GM12878 (cell line): Measurements from ENCODE around the gene CHKA. TPM values are rescaled to one million over a fixed set of nuclear protein-coding genes. Genes with fewer than 3 reads are reported as not detected.

Source experiments
- ATAC-seq: fragments of 200-7000 bp; cut with Tn5 transposase; 3 replicates; pipeline ENCODE4 v1.9.1; 2020; ENCODE audit warnings: mild to moderate bottlenecking, moderate library complexity
- BruUV-seq: library from RNA; stranded (reverse); fragments of 400-500 nt; replicated peaks from 2 replicates; lab custom pipeline; 2021; lab: Mats Ljungman, UMichigan
- CTCF ChIA-PET: fragments of 300-600 bp; sonication (Branson Sonifier 250); formaldehyde crosslinking; extraction: SDS; loops from one replicate; lab custom pipeline; 2021; ENCODE audit warnings: inconsistent platforms; lab: Yijun Ruan, JAX
- POLR2A ChIA-PET: fragments of 350-600 bp; formaldehyde crosslinking; extraction: SDS; loops from one replicate; lab custom pipeline; 2021; ENCODE audit warnings: inconsistent platforms; lab: Charles Lee
- RAD21 ChIA-PET: fragments of 300-600 bp; sonication (Branson Sonifier 250); formaldehyde crosslinking; loops from one replicate; lab custom pipeline; 2023; ENCODE audit warnings: antibody characterized with exemption; ENCODE audit not compliant: unreplicated experiment; lab: Charles Lee
- SMC1A ChIA-PET: fragments of 300-600 bp; sonication (Branson Sonifier 250); formaldehyde crosslinking; loops from one replicate; lab custom pipeline; 2023; ENCODE audit not compliant: unreplicated experiment, uncharacterized antibody; lab: Charles Lee
- DNase-seq: peaks from one replicate; pipeline ENCODE4 v3.0.0-alpha.2; 2011; ENCODE audit warnings: low read depth, low spot score
- FAIRE-seq: peaks from 3 replicates; lab custom pipeline; 2011; peaks lifted over from hg19 to GRCh38; lab: Jason Lieb, UNC
- H2AFZ ChIP-seq: 2 replicates; pipeline ENCODE4 v1.6.0; 2011; ENCODE audit warnings: low read depth, low read length, control low read depth; ENCODE audit not compliant: control insufficient read depth
- H3K27ac ChIP-seq: 2 replicates; pipeline ENCODE4 v1.5.1; 2011; ENCODE audit warnings: control low read depth; ENCODE audit not compliant: control insufficient read depth, insufficient read depth
- H3K27me3 ChIP-seq, 2 experiments: replicated peaks in 1 of 2; 2 replicates each; pipeline versions ENCODE4 v1.6.0 to v1.6.1; 2011; ENCODE audit warnings: low read length in 1 of 2; ENCODE audit not compliant: control insufficient read depth in 2 of 2, insufficient read depth in 2 of 2
- H3K36me3 ChIP-seq, 2 experiments: 2 replicates each; pipeline ENCODE4 v1.5.1; 2011; ENCODE audit warnings: low read length in 1 of 2; ENCODE audit not compliant: control insufficient read depth in 2 of 2, insufficient read depth in 2 of 2
- H3K4me1 ChIP-seq: 2 replicates; pipeline ENCODE4 v1.6.1; 2011; ENCODE audit warnings: mild to moderate bottlenecking, low read length, moderate library complexity, mixed read lengths; ENCODE audit not compliant: control insufficient read depth, insufficient read depth
- H3K4me2 ChIP-seq: 2 replicates; pipeline ENCODE4 v1.6.0; 2011; ENCODE audit warnings: control low read depth; ENCODE audit not compliant: control insufficient read depth, insufficient read depth
- H3K4me3 ChIP-seq: fragments of 200-600 bp; sonication (generic); 2 replicates; pipeline ENCODE4 v1.5.1; 2016
- H3K79me2 ChIP-seq: 2 replicates; pipeline ENCODE4 v1.6.0; 2011; ENCODE audit warnings: low read length; ENCODE audit not compliant: control insufficient read depth, insufficient read depth
- H3K9ac ChIP-seq: 2 replicates; pipeline ENCODE4 v1.8.0; 2011; ENCODE audit warnings: low read length, control low read depth, mixed read lengths; ENCODE audit not compliant: control insufficient read depth, insufficient read depth
- H3K9me3 ChIP-seq: replicated peaks from 3 replicates; pipeline ENCODE4 v1.5.1; 2011; ENCODE audit warnings: mild to moderate bottlenecking, low read length; ENCODE audit not compliant: control insufficient read depth, insufficient read depth
- H4K20me1 ChIP-seq: 2 replicates; pipeline ENCODE4 v1.6.0; 2011; ENCODE audit not compliant: control insufficient read depth, insufficient read depth
- NR2C1 ChIP-seq: fragments of 450-650 bp; IDR thresholded peaks from 2 replicates; pipeline ENCODE4 v1.6.1; 2017; ENCODE audit warnings: antibody characterized with exemption, mild to moderate bottlenecking, moderate library complexity
- RELA ChIP-seq: fragments of 450-650 bp; IDR thresholded peaks from 2 replicates; pipeline ENCODE4 v1.8.0; 2014; ENCODE audit warnings: borderline replicate concordance; ENCODE audit not compliant: partially characterized antibody
- TCF3 ChIP-seq: IDR thresholded peaks from 2 replicates; pipeline ENCODE4 v1.6.1; 2012; ENCODE audit warnings: low read depth, mild to moderate bottlenecking, low read length, borderline replicate concordance; ENCODE audit not compliant: insufficient read depth
- USF1 ChIP-seq: IDR thresholded peaks from 2 replicates; pipeline ENCODE4 v1.6.1; 2011; ENCODE audit warnings: borderline replicate concordance, low read depth, mild to moderate bottlenecking, moderate library complexity, mixed read lengths, low read length; ENCODE audit not compliant: insufficient read depth; ENCODE audit errors: extremely low read length
- ZBTB33 ChIP-seq: fragments of 450-650 bp; IDR thresholded peaks from 2 replicates; pipeline ENCODE4 v1.6.1; 2017; ENCODE audit warnings: mild to moderate bottlenecking
- ZBTB4 ChIP-seq: fragments of 450-650 bp; formaldehyde crosslinking; IDR thresholded peaks from 2 replicates; pipeline ENCODE4 v1.4.0; 2022; ENCODE audit warnings: mild to moderate bottlenecking, moderate library complexity
- ZBTB40 ChIP-seq: fragments of 450-650 bp; IDR thresholded peaks from 2 replicates; pipeline ENCODE4 v1.6.1; 2016; ENCODE audit warnings: mild to moderate bottlenecking, moderate library complexity, borderline replicate concordance
- WGBS: methylation state at CpG from one replicate; pipeline ENCODE4 v1.1.6; 2016; ENCODE audit warnings: low lambda C conversion rate; ENCODE audit not compliant: insufficient replicate concordance, insufficient coverage; ENCODE audit errors: missing lambda C conversion rate; 5-methylcytosine and 5-hydroxymethylcytosine counted together
- in situ Hi-C: fragments of 300-500 bp; cut with MboI; formaldehyde crosslinking; loops from 9 replicates; pipeline ENCODE4 v1.14.3; 2018; ENCODE audit warnings: mixed read lengths
- intact Hi-C: fragments of 100-400 bp; cut with micrococcal nuclease; formaldehyde crosslinking; loops from one replicate; pipeline ENCODE4 v1.14.2; 2022; ENCODE audit not compliant: unreplicated experiment
- polyA plus RNA-seq, 11 experiments: library from polyadenylated mRNA; depleted of rRNA in 4 of 11; unstranded in 6 of 11; stranded (reverse) in 5 of 11; fragments of >200 nt; fragmentation: Nextera tagmentation in 4 of 11; fragmentation: Illumina TruSeq in 1 of 11; extraction: Ambion mirVana in 4 of 11; extraction: Trizol in 1 of 11; gene quantifications; 1 replicate in 1 of 11; 2 replicates in 10 of 11; pipeline versions ENCODE4 v1.2.1 to v1.2.3, GENCODE V29; 2011 to 2016; ENCODE audit warnings: inconsistent platforms in 2 of 11, missing spikeins in 2 of 11, low read depth in 1 of 11
- total RNA-seq, 4 experiments: library from RNA; depleted of rRNA in 3 of 4; stranded (reverse); fragments of >200 nt in 3 of 4; fragmentation: Illumina TruSeq in 1 of 4; extraction: Trizol in 1 of 4; gene quantifications; 2 replicates each; pipeline versions ENCODE4 v1.2.1 to v1.2.3, GENCODE V29; 2013 to 2021

Gene CHKA
- total and polyA plus RNA-seq, 10 of the 15 experiments (the other 5 are each of a cell fraction or from before 2014, with no cell fraction given) = 5.2 to 29.2 (median 21.2) TPM

GRCh38 chr11:68008381-68009337 lies 112.5 kb downstream of the CHKA start:
- no peak overlapping the region for H3K9ac ChIP-seq
- BruUV-seq = no TSS peak
- in situ Hi-C loops (loop anchor here (5.0 kb wide), 1 partner anchor 199 kb away; no protein-coding TSS in a partner anchor), intact Hi-C loops (loop anchor here (10.0 kb wide), 1 partner anchor 116 kb away; the partner anchor contains the start of gene CHKA)
- H2AFZ ChIP-seq = peak overlapping the region; percentile 43
- no peak overlapping the region for H3K4me2 ChIP-seq
- no peak overlapping the region for H3K27ac ChIP-seq
- POLR2A ChIA-PET = no interaction called here
- H3K36me3 ChIP-seq = no peaks in the 10 kb centered on the region
- peaks cover 2% of the 10 kb centered on the region for H3K79me2 ChIP-seq
- no peak for ATAC-seq
- H4K20me1 ChIP-seq = no peaks in the 10 kb centered on the region
- SMC1A ChIA-PET = interaction anchor here (0.8 to 1.8 kb wide), 3 partner anchors 31 to 203 kb away, joined by 3 to 6 read pairs (median 5); no protein-coding TSS in a partner anchor
- CTCF ChIA-PET = interaction anchor here (1.1 to 4.6 kb wide), 8 partner anchors 13 to 288 kb away, joined by 3 to 57 read pairs (median 4); partner anchors contain the start of gene TCIRG1
- H3K4me3 ChIP-seq = no peak overlapping the region
- no peak for FAIRE-seq
- H3K4me1 ChIP-seq = peaks cover 26% of the 10 kb centered on the region
- DNase-seq = no peak
- H3K27me3 ChIP-seq = no peaks in the 10 kb centered on the region
- TF ChIP-seq TCF3 (0 out of 2 replicates have a peak, but pooled peaks have one; percentile 25), USF1 (peak; percentile 72), RELA (no peak), ZBTB4 (CRISPR knock-in tag) (no peak), ZBTB40 (no peak), ZBTB33 (no peak), NR2C1 (no peak)
- 46% methylated on average over 22 of the region's 27 CpGs for WGBS
- no peaks in the 10 kb centered on the region for H3K9me3 ChIP-seq
- RAD21 ChIA-PET = interaction anchor here (0.9 to 1.5 kb wide), 5 partner anchors 13 to 262 kb away, joined by 3 to 4 read pairs (median 3); no protein-coding TSS in a partner anchor
